Vagina (tissue), 2 donors: Measurements from ENCODE around the gene SLC2A1.

Experiments used
- POLR2A ChIP-seq, 2 donors: fragments of 450-650 bp; IDR thresholded peaks; one replicate each; pipeline ENCODE4 v1.6.1; 2017; ENCODE audit warnings: antibody characterized with exemption in 2 of 2, mild to moderate bottlenecking in 2 of 2, moderate library complexity in 2 of 2
- TF ChIP-seq, protein P1 (sequence below), 3 experiments: fragments of 450-650 bp in 2 of 3; fragments of 200-600 bp in 1 of 3; sonication (generic) in 1 of 3; IDR thresholded peaks; one replicate each; pipeline ENCODE4 v1.5.1; 2017 to 2019; ENCODE audit warnings: antibody characterized with exemption in 3 of 3, mild to moderate bottlenecking in 2 of 3, moderate library complexity in 2 of 3

- TF ChIP-seq, protein P1, sequence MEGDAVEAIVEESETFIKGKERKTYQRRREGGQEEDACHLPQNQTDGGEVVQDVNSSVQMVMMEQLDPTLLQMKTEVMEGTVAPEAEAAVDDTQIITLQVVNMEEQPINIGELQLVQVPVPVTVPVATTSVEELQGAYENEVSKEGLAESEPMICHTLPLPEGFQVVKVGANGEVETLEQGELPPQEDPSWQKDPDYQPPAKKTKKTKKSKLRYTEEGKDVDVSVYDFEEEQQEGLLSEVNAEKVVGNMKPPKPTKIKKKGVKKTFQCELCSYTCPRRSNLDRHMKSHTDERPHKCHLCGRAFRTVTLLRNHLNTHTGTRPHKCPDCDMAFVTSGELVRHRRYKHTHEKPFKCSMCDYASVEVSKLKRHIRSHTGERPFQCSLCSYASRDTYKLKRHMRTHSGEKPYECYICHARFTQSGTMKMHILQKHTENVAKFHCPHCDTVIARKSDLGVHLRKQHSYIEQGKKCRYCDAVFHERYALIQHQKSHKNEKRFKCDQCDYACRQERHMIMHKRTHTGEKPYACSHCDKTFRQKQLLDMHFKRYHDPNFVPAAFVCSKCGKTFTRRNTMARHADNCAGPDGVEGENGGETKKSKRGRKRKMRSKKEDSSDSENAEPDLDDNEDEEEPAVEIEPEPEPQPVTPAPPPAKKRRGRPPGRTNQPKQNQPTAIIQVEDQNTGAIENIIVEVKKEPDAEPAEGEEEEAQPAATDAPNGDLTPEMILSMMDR (IDR thresholded peaks at IDR 0.05) = no peak
- TF ChIP-seq POLR2A (IDR thresholded peaks at IDR 0.05) = no peak
These were observed 36.9 kb downstream of the SLC2A1 start for GRCh38 chr1:42921769-42922168.
